A549 (cell line): ENCODE measurements around the gene ACTN2. TPM values are rescaled to one million over a fixed set of nuclear protein-coding genes. Genes with fewer than 3 reads are reported as not detected.

ENCODE experiments used
- ATAC-seq, 2 experiments: fragments of 200-7000 bp in 1 of 2; fragments of >200 bp in 1 of 2; cut with Nextera tagmentation in 1 of 2; cut with Tn5 transposase in 1 of 2; 3 replicates each; pipeline versions ENCODE4 v1.8.0 to v1.9.1; 2018 to 2020; ENCODE audit warnings: mild to moderate bottlenecking in 1 of 2, moderate library complexity in 1 of 2
- CTCF ChIA-PET: fragments of 300-600 bp; sonication (Branson Sonifier 250); formaldehyde crosslinking; extraction: SDS; loops from one replicate; lab custom pipeline; 2021; ENCODE audit warnings: antibody characterized with exemption, inconsistent platforms; lab: Yijun Ruan, JAX
- POLR2A ChIA-PET: fragments of 350-600 bp; formaldehyde crosslinking; extraction: SDS; loops from one replicate; lab custom pipeline; 2021; ENCODE audit warnings: antibody characterized with exemption, inconsistent platforms; lab: Yijun Ruan, JAX
- DNase-seq, 2 experiments: peaks; one replicate each; pipeline versions ENCODE4 v3.0.0 to v3.0.0-alpha.2; 2011 to 2016; ENCODE audit warnings: low read depth in 1 of 2, low spot score in 1 of 2
- FAIRE-seq: peaks from 2 replicates; lab custom pipeline; 2011; peaks lifted over from hg19 to GRCh38; lab: Jason Lieb, UNC
- H3K27ac ChIP-seq, 2 experiments: fragments of >200 bp; sonication (Bioruptor Twin); formaldehyde crosslinking; 3 replicates each; pipeline ENCODE4 v1.5.1; 2016 to 2017
- H3K4me1 ChIP-seq: fragments of >200 bp; sonication (Bioruptor Twin); formaldehyde crosslinking; 3 replicates; pipeline ENCODE4 v1.6.1; 2016
- H3K4me2 ChIP-seq: fragments of >200 bp; sonication (Bioruptor Twin); formaldehyde crosslinking; 3 replicates; pipeline ENCODE4 v1.6.1; 2016
- H3K4me3 ChIP-seq: fragments of >200 bp; sonication (Bioruptor Twin); formaldehyde crosslinking; 3 replicates; pipeline ENCODE4 v1.5.1; 2016
- H3K9me3 ChIP-seq: fragments of >200 bp; sonication (Bioruptor Twin); formaldehyde crosslinking; 3 replicates; pipeline ENCODE4 v1.6.1; 2016
- BHLHE40 ChIP-seq: IDR thresholded peaks from 2 replicates; pipeline ENCODE4 v1.6.1; 2012; ENCODE audit warnings: low read depth, low read length, inconsistent platforms
- CHD2 ChIP-seq: fragments of 150-350 bp; IDR thresholded peaks from 2 replicates; pipeline ENCODE4 v1.6.1; 2014; ENCODE audit warnings: low read length; ENCODE audit not compliant: partially characterized antibody
- CHD4 ChIP-seq: fragments of 200-600 bp; sonication (generic); IDR thresholded peaks from 2 replicates; pipeline ENCODE4 v1.6.1; 2016; ENCODE audit warnings: antibody characterized with exemption, mild to moderate bottlenecking, borderline replicate concordance
- EHF ChIP-seq: fragments of 250-450 bp; sonication (Bioruptor Pico); IDR thresholded peaks from 2 replicates; pipeline ENCODE4 v1.5.0; 2020; ENCODE audit warnings: mild to moderate bottlenecking
- GATA3 ChIP-seq: IDR thresholded peaks from 2 replicates; pipeline ENCODE4 v1.6.1; 2012; ENCODE audit warnings: borderline replicate concordance
- HEYL ChIP-seq: fragments of 250-450 bp; sonication (Bioruptor Pico); IDR thresholded peaks from 2 replicates; pipeline ENCODE4 v1.8.0; 2021; ENCODE audit warnings: mild to moderate bottlenecking, moderate library complexity
- HOXA7 ChIP-seq: fragments of 250-450 bp; sonication (Bioruptor Pico); IDR thresholded peaks from 2 replicates; pipeline ENCODE4 v1.5.0; 2020; ENCODE audit warnings: mild to moderate bottlenecking, moderate library complexity
- HOXB13 ChIP-seq: fragments of 250-450 bp; sonication (Bioruptor Pico); IDR thresholded peaks from 2 replicates; pipeline ENCODE4 v1.5.0; 2020; ENCODE audit warnings: low read depth, mild to moderate bottlenecking, moderate library complexity
- HOXB5 ChIP-seq: fragments of 250-450 bp; sonication (Bioruptor Pico); IDR thresholded peaks from 2 replicates; pipeline ENCODE4 v1.5.0; 2020; ENCODE audit warnings: mild to moderate bottlenecking, moderate library complexity
- JUNB ChIP-seq: fragments of >200 bp; sonication (Bioruptor Twin); formaldehyde crosslinking; IDR thresholded peaks from 2 replicates; pipeline ENCODE4 v1.6.1; 2016
- MAX ChIP-seq: IDR thresholded peaks from 2 replicates; pipeline ENCODE4 v1.6.1; 2012
- MAZ ChIP-seq: fragments of 150-350 bp; IDR thresholded peaks from 2 replicates; pipeline ENCODE4 v1.6.1; 2014; ENCODE audit warnings: antibody characterized with exemption, low read depth, low read length, borderline replicate concordance
- MYC ChIP-seq: IDR thresholded peaks from 2 replicates; pipeline ENCODE4 v1.6.1; 2012; ENCODE audit warnings: mild to moderate bottlenecking, inconsistent platforms, low read length, improper control_type of control experiment, borderline replicate concordance
- PHF8 ChIP-seq: fragments of 200-600 bp; sonication (generic); IDR thresholded peaks from 2 replicates; pipeline ENCODE4 v1.6.1; 2016; ENCODE audit warnings: low read depth, mild to moderate bottlenecking, antibody characterized with exemption, moderate library complexity, borderline replicate concordance
- POLR2AphosphoS2 ChIP-seq: conservative IDR thresholded peaks from 2 replicates; pipeline ENCODE4 v1.6.1; 2012; ENCODE audit warnings: low read length, improper control_type of control experiment, inconsistent platforms
- RARB ChIP-seq: fragments of 250-450 bp; sonication (Bioruptor Pico); IDR thresholded peaks from 2 replicates; pipeline ENCODE4 v1.8.0; 2021; ENCODE audit warnings: mild to moderate bottlenecking, moderate library complexity
- RNF2 ChIP-seq: fragments of 200-600 bp; sonication (generic); IDR thresholded peaks from 2 replicates; pipeline ENCODE4 v1.6.1; 2016; ENCODE audit warnings: low read depth, mild to moderate bottlenecking, antibody characterized with exemption, moderate library complexity, borderline replicate concordance
- SMC3 ChIP-seq: fragments of >200 bp; sonication (Bioruptor Twin); formaldehyde crosslinking; IDR thresholded peaks from 3 replicates; pipeline ENCODE4 v1.6.1; 2018; ENCODE audit warnings: inconsistent platforms
- SREBF2 ChIP-seq: fragments of 450-650 bp; IDR thresholded peaks from 2 replicates; pipeline ENCODE4 v1.6.1; 2014; ENCODE audit warnings: mild to moderate bottlenecking, moderate library complexity
- TFCP2L1 ChIP-seq: fragments of 250-450 bp; sonication (Bioruptor Pico); IDR thresholded peaks from 2 replicates; pipeline ENCODE4 v1.5.0; 2021; ENCODE audit warnings: mild to moderate bottlenecking
- TP53 ChIP-seq: fragments of 250-450 bp; sonication (Bioruptor Pico); IDR thresholded peaks from 2 replicates; pipeline ENCODE4 v1.5.0; 2021; ENCODE audit warnings: mild to moderate bottlenecking, moderate library complexity
- USF2 ChIP-seq: fragments of 450-650 bp; IDR thresholded peaks from 2 replicates; pipeline ENCODE4 v1.6.1; 2014; ENCODE audit warnings: antibody characterized with exemption
- ZFP36 ChIP-seq: fragments of 450-650 bp; IDR thresholded peaks from 2 replicates; pipeline ENCODE4 v1.6.1; 2014; ENCODE audit warnings: borderline replicate concordance; ENCODE audit not compliant: partially characterized antibody
- ZNF302 ChIP-seq: fragments of 250-450 bp; sonication (Bioruptor Pico); IDR thresholded peaks from 2 replicates; pipeline ENCODE4 v1.9.0; 2021; ENCODE audit warnings: inconsistent platforms, mild to moderate bottlenecking, moderate library complexity
- WGBS: methylation state at CpG from one replicate; pipeline ENCODE4 v1.1.6; 2017; ENCODE audit errors: missing lambda C conversion rate; 5-methylcytosine and 5-hydroxymethylcytosine counted together
- polyA plus RNA-seq, 4 experiments: library from polyadenylated mRNA; depleted of rRNA in 3 of 4; stranded (reverse); fragments of >200 nt; fragmentation: RNase III in 1 of 4; extraction: RNeasy Plus Mini Kit Qiagen cat#74134 plus additional on column Dnase treatment in 1 of 4; gene quantifications; 2 replicates in 3 of 4; 3 replicates in 1 of 4; pipeline ENCODE4 v1.2.3, GENCODE V29; 2011 to 2017
- TF ChIP-seq, protein P1 (sequence below): IDR thresholded peaks from 2 replicates; pipeline ENCODE4 v1.6.1; 2012

ACTN2 gene
- polyA plus RNA-seq, 2 of the 4 experiments (the other 2 are of a cell fraction) = not detected

DNA sequence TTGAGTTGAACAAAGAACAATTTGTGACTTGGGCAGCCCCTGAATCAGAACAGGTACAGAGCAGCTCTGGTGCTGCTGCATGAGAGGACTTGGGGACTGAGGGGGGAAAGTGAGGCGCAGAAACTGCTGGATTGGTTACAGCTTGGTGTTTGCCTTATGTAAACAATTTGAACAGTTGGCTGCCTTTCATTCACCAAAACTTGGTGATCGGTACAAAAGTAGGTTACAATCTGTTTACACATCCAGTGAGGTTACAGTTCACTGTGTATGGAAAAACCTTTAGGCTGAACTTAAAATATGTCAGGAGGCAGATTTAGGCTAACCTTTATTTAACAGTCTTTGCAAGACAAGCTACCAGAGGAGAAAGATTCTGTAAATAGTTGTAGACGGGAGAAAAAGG is 80.2 kb downstream of the ACTN2 start (continued):
- no peak for TF ChIP-seq PHF8
- TF ChIP-seq, protein P1, sequence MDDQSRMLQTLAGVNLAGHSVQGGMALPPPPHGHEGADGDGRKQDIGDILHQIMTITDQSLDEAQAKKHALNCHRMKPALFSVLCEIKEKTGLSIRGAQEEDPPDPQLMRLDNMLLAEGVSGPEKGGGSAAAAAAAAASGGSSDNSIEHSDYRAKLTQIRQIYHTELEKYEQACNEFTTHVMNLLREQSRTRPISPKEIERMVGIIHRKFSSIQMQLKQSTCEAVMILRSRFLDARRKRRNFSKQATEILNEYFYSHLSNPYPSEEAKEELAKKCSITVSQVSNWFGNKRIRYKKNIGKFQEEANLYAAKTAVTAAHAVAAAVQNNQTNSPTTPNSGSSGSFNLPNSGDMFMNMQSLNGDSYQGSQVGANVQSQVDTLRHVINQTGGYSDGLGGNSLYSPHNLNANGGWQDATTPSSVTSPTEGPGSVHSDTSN = no peak
- TF ChIP-seq BHLHE40 = no peak
- TF ChIP-seq CHD4 = no peak
- no peak for TF ChIP-seq ZFP36
- TF ChIP-seq POLR2AphosphoS2 = no peak
- no peak for TF ChIP-seq RARB (CRISPR knock-in tag)

GRCh38 chr1:236767276-236767675 is 81.0 kb downstream of the ACTN2 start:
- ChIA-PET POLR2A (interaction anchor here (1.7 kb wide), 1 partner anchor 28 kb away, joined by 5 read pairs; the partner anchor contains the start of gene MTR), CTCF (interaction anchor here (3.1 to 4.2 kb wide), 2 partner anchors 8 to 18 kb away, joined by 13 to 18 read pairs; no protein-coding TSS in a partner anchor)
- no peaks in the 10 kb centered on the region for H3K4me1 ChIP-seq
- ATAC-seq (no peak), DNase-seq (no peak), FAIRE-seq (no peak)
- TF ChIP-seq HOXA7 (CRISPR knock-in tag) = no peak
- no peak for TF ChIP-seq MAZ
- TF ChIP-seq JUNB = no peak
- TF ChIP-seq MAX = no peak
- no peak for TF ChIP-seq EHF (CRISPR knock-in tag)
- no peak for TF ChIP-seq HOXB5 (CRISPR knock-in tag)
- TF ChIP-seq HOXB13 (CRISPR knock-in tag) = no peak
- no peak for TF ChIP-seq SMC3
- TF ChIP-seq, protein P1 = no peak
- TF ChIP-seq RARB (CRISPR knock-in tag) = no peak
- no peak for TF ChIP-seq MYC
- no peak for TF ChIP-seq PHF8
- H3K9me3 ChIP-seq = no peaks in the 10 kb centered on the region
- no peak overlapping the region for H3K4me3 ChIP-seq
- 13% methylated on average over 6 of the region's 6 CpGs for WGBS
- no peak overlapping the region for H3K4me2 ChIP-seq
- no peak overlapping the region for H3K27ac ChIP-seq

GRCh38 chr1:236768601-236769000 is 82.3 kb downstream of the ACTN2 start:
- CTCF ChIA-PET = interaction anchor here (3.1 to 4.2 kb wide), 2 partner anchors 10 to 19 kb away, joined by 13 to 18 read pairs; no protein-coding TSS in a partner anchor
- no peak for TF ChIP-seq CHD4
- TF ChIP-seq USF2 = no peak
- no peak for TF ChIP-seq HEYL (CRISPR knock-in tag)
- TF ChIP-seq CHD2 = no peak
- TF ChIP-seq HOXB5 (CRISPR knock-in tag) = no peak
- no peak for TF ChIP-seq JUNB
- TF ChIP-seq RNF2 = no peak
- no peak for TF ChIP-seq GATA3
- no peak for TF ChIP-seq SREBF2
- no peak for TF ChIP-seq TFCP2L1
- TF ChIP-seq ZNF302 (CRISPR knock-in tag) = no peak
- TF ChIP-seq TP53 (CRISPR knock-in tag) = no peak
- TF ChIP-seq, all 56 proteins: peak for 0
- DNase-seq (no peak), ATAC-seq (peak; percentile 30 to 64; a peak in 3 of 6 replicates), FAIRE-seq (no peak)
- H3K27ac ChIP-seq = no peak overlapping the region
- no peak overlapping the region for H3K4me3 ChIP-seq
- H3K4me2 ChIP-seq = no peak overlapping the region
- no peaks in the 10 kb centered on the region for H3K9me3 ChIP-seq
- POLR2A ChIA-PET = interaction anchor here (0.5 to 1.7 kb wide), 2 partner anchors 27 to 283 kb away, joined by 3 to 5 read pairs; partner anchors contain the start of gene MTR
- no peaks in the 10 kb centered on the region for H3K4me1 ChIP-seq
